Measurements from ENCODE around the gene TRIM56. TPM values are rescaled to one million over a fixed set of nuclear protein-coding genes. Genes with fewer than 3 reads are reported as not detected.

TRIM56 gene
- total and polyA plus RNA-seq, 9 of the 15 experiments (the other 6 are each of a cell fraction or from before 2014, with no cell fraction given), result 2.0 to 29.7 (median 11.6) TPM

DNA sequence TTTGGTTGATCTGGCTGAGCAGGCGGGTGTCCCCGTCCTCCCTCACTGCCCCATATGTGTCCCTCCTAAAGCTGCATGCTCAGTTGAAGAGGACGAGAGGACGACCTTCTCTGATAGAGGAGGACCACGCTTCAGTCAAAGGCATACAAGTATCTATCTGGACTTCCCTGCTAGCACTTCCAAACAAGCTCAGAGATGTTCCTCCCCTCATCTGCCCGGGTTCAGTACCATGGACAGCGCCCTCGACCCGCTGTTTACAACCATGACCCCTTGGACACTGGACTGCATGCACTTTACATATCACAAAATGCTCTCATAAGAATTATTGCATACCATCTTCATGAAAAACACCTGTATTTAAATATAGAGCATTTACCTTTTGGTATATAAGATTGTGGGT, 26.9 kb upstream of the TRIM56 start (continued):
- TF ChIP-seq, protein P1, sequence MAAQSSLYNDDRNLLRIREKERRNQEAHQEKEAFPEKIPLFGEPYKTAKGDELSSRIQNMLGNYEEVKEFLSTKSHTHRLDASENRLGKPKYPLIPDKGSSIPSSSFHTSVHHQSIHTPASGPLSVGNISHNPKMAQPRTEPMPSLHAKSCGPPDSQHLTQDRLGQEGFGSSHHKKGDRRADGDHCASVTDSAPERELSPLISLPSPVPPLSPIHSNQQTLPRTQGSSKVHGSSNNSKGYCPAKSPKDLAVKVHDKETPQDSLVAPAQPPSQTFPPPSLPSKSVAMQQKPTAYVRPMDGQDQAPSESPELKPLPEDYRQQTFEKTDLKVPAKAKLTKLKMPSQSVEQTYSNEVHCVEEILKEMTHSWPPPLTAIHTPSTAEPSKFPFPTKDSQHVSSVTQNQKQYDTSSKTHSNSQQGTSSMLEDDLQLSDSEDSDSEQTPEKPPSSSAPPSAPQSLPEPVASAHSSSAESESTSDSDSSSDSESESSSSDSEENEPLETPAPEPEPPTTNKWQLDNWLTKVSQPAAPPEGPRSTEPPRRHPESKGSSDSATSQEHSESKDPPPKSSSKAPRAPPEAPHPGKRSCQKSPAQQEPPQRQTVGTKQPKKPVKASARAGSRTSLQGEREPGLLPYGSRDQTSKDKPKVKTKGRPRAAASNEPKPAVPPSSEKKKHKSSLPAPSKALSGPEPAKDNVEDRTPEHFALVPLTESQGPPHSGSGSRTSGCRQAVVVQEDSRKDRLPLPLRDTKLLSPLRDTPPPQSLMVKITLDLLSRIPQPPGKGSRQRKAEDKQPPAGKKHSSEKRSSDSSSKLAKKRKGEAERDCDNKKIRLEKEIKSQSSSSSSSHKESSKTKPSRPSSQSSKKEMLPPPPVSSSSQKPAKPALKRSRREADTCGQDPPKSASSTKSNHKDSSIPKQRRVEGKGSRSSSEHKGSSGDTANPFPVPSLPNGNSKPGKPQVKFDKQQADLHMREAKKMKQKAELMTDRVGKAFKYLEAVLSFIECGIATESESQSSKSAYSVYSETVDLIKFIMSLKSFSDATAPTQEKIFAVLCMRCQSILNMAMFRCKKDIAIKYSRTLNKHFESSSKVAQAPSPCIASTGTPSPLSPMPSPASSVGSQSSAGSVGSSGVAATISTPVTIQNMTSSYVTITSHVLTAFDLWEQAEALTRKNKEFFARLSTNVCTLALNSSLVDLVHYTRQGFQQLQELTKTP (IDR thresholded peaks at IDR 0.05; ENCODE audit: low read depth in 1 of 2, partially characterized antibody in 2 of 2), result peak in 1 of 2 experiments; percentile 96
- TF ChIP-seq OTX1 (CRISPR knock-in tag; IDR thresholded peaks at IDR 0.05), result no peak
- peak; percentile 45 to 78; a peak in 1 of 4 replicates for TF ChIP-seq SIN3A (IDR thresholded peaks at IDR 0.05; ENCODE audit: borderline replicate concordance in 2 of 2, control insufficient read depth in 1 of 2, low read depth in 2 of 2, low read length in 2 of 2)
- no peak for TF ChIP-seq GATAD2B (IDR thresholded peaks at IDR 0.05; ENCODE audit: borderline replicate concordance)
- TF ChIP-seq, protein P2, sequence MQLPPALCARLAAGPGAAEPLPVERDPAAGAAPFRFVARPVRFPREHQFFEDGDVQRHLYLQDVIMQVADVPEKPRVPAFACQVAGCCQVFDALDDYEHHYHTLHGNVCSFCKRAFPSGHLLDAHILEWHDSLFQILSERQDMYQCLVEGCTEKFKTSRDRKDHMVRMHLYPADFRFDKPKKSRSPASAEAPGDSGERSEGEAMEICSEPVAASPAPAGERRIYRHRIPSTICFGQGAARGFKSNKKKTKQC (CRISPR knock-in tag; IDR thresholded peaks at IDR 0.05), result peak; percentile 97
- no peak for TF ChIP-seq ZNF253 (CRISPR knock-in tag; conservative IDR thresholded peaks at IDR 0.05)
- TF ChIP-seq ZNF140 (CRISPR knock-in tag; IDR thresholded peaks at IDR 0.05), result no peak
- TF ChIP-seq, protein P3, sequence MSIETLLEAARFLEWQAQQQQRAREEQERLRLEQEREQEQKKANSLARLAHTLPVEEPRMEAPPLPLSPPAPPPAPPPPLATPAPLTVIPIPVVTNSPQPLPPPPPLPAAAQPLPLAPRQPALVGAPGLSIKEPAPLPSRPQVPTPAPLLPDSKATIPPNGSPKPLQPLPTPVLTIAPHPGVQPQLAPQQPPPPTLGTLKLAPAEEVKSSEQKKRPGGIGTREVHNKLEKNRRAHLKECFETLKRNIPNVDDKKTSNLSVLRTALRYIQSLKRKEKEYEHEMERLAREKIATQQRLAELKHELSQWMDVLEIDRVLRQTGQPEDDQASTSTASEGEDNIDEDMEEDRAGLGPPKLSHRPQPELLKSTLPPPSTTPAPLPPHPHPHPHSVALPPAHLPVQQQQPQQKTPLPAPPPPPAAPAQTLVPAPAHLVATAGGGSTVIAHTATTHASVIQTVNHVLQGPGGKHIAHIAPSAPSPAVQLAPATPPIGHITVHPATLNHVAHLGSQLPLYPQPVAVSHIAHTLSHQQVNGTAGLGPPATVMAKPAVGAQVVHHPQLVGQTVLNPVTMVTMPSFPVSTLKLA (conservative IDR thresholded peaks at IDR 0.05), result peak; percentile 54 to 70
- TF ChIP-seq, protein P4, sequence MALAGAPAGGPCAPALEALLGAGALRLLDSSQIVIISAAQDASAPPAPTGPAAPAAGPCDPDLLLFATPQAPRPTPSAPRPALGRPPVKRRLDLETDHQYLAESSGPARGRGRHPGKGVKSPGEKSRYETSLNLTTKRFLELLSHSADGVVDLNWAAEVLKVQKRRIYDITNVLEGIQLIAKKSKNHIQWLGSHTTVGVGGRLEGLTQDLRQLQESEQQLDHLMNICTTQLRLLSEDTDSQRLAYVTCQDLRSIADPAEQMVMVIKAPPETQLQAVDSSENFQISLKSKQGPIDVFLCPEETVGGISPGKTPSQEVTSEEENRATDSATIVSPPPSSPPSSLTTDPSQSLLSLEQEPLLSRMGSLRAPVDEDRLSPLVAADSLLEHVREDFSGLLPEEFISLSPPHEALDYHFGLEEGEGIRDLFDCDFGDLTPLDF (CRISPR knock-in tag; IDR thresholded peaks at IDR 0.05), result peak; percentile 53; the same call in 1 of the 2 replicates
- peak in 1 of 2 experiments; percentile 87; a peak in 2 of 4 replicates for TF ChIP-seq FOXA3 (CRISPR knock-in tag; conservative IDR thresholded peaks at IDR 0.05 in 1 of 2, IDR thresholded peaks at IDR 0.05 in 1 of 2)
- 0 out of 2 replicates have a peak, but pooled peaks have one; percentile 21 for TF ChIP-seq BMI1 (IDR thresholded peaks at IDR 0.05; ENCODE audit: low read length)
- TF ChIP-seq, protein P5, sequence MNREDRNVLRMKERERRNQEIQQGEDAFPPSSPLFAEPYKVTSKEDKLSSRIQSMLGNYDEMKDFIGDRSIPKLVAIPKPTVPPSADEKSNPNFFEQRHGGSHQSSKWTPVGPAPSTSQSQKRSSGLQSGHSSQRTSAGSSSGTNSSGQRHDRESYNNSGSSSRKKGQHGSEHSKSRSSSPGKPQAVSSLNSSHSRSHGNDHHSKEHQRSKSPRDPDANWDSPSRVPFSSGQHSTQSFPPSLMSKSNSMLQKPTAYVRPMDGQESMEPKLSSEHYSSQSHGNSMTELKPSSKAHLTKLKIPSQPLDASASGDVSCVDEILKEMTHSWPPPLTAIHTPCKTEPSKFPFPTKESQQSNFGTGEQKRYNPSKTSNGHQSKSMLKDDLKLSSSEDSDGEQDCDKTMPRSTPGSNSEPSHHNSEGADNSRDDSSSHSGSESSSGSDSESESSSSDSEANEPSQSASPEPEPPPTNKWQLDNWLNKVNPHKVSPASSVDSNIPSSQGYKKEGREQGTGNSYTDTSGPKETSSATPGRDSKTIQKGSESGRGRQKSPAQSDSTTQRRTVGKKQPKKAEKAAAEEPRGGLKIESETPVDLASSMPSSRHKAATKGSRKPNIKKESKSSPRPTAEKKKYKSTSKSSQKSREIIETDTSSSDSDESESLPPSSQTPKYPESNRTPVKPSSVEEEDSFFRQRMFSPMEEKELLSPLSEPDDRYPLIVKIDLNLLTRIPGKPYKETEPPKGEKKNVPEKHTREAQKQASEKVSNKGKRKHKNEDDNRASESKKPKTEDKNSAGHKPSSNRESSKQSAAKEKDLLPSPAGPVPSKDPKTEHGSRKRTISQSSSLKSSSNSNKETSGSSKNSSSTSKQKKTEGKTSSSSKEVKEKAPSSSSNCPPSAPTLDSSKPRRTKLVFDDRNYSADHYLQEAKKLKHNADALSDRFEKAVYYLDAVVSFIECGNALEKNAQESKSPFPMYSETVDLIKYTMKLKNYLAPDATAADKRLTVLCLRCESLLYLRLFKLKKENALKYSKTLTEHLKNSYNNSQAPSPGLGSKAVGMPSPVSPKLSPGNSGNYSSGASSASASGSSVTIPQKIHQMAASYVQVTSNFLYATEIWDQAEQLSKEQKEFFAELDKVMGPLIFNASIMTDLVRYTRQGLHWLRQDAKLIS (CRISPR knock-in tag; IDR thresholded peaks at IDR 0.05), result 0 out of 2 replicates have a peak, but pooled peaks have one; percentile 29
- no peak for TF ChIP-seq ZFP30 (CRISPR knock-in tag; IDR thresholded peaks at IDR 0.05; ENCODE audit: borderline replicate concordance)
- TF ChIP-seq ZBTB7A (IDR thresholded peaks at IDR 0.05; ENCODE audit: borderline replicate concordance, control insufficient read depth, low read depth, low read length), result peak; percentile 50; the same call in 1 of the 2 replicates
- TF ChIP-seq SPI1 (IDR thresholded peaks at IDR 0.05; ENCODE audit: borderline replicate concordance, low read depth, low read length), result 0 out of 2 replicates have a peak, but pooled peaks have one; percentile 10

All from K562 (cell line).